ENCODE measurements around the gene BUD23. TPM values are rescaled to one million over a fixed set of nuclear protein-coding genes. Genes with fewer than 3 reads are reported as not detected.
A peak's percentile ranks its signal among the peaks of the same experiment; 100 is the strongest.

The BUD23 gene
- total RNA-seq, 4 donors from 2014 or later, result 22.5 to 50.6 (median 39.3) TPM

DNA sequence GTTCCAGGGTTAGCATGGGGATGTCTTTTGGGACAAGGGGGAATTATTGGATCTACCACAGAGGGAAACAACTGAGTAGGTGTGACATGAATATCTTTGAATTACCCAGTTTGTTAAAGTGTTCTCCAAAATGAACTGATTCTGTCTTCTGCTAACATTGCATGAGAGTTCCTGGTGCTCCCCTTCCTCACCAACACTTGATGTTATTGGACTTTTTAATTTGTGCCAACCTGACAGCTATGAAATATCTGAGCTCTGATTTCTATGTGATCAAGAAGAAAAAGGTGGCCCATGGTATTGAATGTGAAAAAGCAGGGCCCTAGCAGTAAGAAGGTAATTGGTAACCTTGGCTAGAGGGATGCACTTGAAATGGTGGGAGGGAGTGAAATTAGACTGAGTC is 20.4 kb upstream of the BUD23 start:
- Histone ChIP-seq H3K27me3 (no peaks in the 10 kb centered on the region), H3K27ac (no peak overlapping the region), H3K36me3 (no peaks in the 10 kb centered on the region), H3K4me3 (no peak overlapping the region), H3K4me1 (peaks cover 0 to 5% (median 0%) of the 10 kb centered on the region in 4 donors), H3K9me3 (peaks cover 0 to 22% (median 0%) of the 10 kb centered on the region in 4 donors)
- DNase-seq (ENCODE audit: low spot score in 2 of 2), result no peak
- no peak for TF ChIP-seq EP300 (IDR thresholded peaks at IDR 0.05)
- no peak for TF ChIP-seq POLR2A (IDR thresholded peaks at IDR 0.05)
- TF ChIP-seq, protein P1, sequence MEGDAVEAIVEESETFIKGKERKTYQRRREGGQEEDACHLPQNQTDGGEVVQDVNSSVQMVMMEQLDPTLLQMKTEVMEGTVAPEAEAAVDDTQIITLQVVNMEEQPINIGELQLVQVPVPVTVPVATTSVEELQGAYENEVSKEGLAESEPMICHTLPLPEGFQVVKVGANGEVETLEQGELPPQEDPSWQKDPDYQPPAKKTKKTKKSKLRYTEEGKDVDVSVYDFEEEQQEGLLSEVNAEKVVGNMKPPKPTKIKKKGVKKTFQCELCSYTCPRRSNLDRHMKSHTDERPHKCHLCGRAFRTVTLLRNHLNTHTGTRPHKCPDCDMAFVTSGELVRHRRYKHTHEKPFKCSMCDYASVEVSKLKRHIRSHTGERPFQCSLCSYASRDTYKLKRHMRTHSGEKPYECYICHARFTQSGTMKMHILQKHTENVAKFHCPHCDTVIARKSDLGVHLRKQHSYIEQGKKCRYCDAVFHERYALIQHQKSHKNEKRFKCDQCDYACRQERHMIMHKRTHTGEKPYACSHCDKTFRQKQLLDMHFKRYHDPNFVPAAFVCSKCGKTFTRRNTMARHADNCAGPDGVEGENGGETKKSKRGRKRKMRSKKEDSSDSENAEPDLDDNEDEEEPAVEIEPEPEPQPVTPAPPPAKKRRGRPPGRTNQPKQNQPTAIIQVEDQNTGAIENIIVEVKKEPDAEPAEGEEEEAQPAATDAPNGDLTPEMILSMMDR (IDR thresholded peaks at IDR 0.05), result no peak

DNA sequence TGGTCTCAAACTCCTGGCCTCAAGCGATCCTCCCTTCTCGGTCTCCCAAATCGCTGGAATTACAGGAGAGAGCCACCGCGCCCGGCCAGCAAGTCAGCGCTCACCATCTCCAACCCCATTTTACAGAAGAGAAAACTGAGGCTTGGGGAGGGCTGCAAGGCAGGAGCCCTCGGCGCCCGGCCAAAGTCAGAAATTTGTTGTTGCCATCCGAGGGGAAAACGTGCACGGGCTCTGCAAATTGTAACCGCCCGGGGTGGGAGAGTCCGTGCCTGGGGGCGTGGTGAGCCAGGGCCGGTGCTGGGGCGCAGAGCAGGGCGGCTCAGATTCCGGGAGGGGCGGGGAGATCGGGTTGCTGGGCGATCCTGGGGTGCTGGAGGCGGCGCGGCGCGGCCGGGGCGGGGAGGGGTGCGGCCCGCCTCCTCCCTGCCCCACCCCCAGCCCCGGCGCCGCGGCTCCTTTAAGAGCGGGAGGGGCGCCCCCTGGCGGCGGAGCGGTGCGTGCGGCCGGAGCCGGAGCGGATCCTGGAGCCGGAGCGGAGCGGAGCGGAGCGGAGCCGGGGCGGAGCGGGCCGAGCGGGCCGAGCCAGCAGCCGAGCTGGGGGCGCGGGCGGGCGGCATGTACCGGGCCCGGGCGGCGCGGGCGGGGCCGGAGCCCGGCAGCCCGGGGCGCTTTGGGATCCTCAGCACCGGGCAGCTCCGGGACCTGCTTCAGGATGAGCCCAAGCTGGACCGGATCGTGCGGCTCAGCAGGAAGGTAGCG is 15.9 kb upstream of the BUD23 start, which contains the start of gene VPS37D:
VPS37D (plus strand) TSS at position 488 of the 759 bp plus-strand sequence; CDS start at position 616, 128 bp downstream.
- WGBS, 2 donors, result 8 to 14% methylated on average over 18 to 19 of the region's 79 CpGs

DNA sequence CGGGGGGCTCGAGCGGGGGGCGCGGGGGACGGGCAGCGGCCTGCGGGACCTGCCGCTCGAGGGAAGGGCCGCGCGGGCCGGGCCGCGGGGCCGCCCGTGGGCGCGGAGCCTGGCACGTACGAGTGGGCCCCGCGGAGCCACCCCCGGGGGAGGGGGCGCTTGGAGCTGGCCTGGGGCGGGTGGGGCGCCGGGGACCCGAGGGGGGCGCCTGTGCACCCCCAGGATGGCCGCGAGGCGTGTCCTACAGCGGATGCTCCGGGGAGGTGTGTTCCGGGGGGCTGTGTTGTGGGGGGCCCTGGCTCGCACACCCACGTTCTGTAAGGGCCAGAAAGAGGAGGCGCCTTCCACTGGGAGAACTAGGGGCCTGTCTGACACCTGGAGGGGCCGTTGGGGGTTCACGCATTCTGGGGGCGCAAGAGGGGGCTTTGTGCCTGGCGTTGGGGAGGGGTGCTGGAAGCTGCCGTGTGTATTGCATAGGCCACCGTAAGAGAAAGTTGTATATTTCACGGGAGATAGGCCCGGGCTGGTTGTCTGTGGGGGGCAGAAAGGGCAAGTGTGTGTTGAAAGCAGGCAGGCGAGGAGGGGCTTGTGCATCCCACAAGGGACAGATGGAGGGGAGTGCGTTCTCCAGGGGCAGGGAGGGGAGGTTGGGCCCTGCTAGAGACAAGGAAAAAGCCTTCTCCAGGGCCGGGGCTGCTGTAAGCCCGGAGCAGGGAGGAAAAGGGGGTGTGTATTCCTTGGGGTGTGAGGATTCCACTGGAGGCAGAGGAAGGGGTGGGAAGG is 15.1 kb upstream of the BUD23 start:
- Histone ChIP-seq H3K4me3 (peak overlapping the region; percentile 47 to 74 (median 48)), H3K27me3 (no peaks in the 10 kb centered on the region), H3K36me3 (peaks cover 0 to 5% (median 0%) of the 10 kb centered on the region in 3 donors), H3K4me1 (peaks cover 0 to 18% (median 9%) of the 10 kb centered on the region in 4 donors), H3K9me3 (peaks cover 0 to 7% (median 0%) of the 10 kb centered on the region in 4 donors), H3K27ac (peak overlapping the region in 1 of 4 donors; percentile 76)
- no peak for DNase-seq (ENCODE audit: low spot score in 2 of 2)
- TF ChIP-seq POLR2A (IDR thresholded peaks at IDR 0.05) (no peak), EP300 (IDR thresholded peaks at IDR 0.05) (no peak)
- TF ChIP-seq, protein P1 (IDR thresholded peaks at IDR 0.05), result no peak
- 1 to 3% methylated on average over 15 to 16 of the region's 52 CpGs for WGBS, 2 donors

More for the DNA sequence above, 15.9 kb upstream of the BUD23 start, which contains the start of gene VPS37D:
- peak; percentile 84 to 89 for DNase-seq (ENCODE audit: low spot score in 2 of 2)
- peaks cover 0 to 5% (median 0%) of the 10 kb centered on the region in 3 donors for H3K36me3 ChIP-seq
- H3K4me3 ChIP-seq, result peak within 1 kb of the TSS; percentile 47 to 74 (median 48)
- TF ChIP-seq EP300 (IDR thresholded peaks at IDR 0.05), result peak in 1 of 2 donors; percentile 28
- TF ChIP-seq, protein P1 (IDR thresholded peaks at IDR 0.05), result peak; percentile 89 to 99 (median 97)
- peak in 1 of 2 donors; percentile 52 for TF ChIP-seq POLR2A (IDR thresholded peaks at IDR 0.05)
- H3K4me1 ChIP-seq, result peaks cover 0 to 18% (median 9%) of the 10 kb centered on the region in 4 donors
- H3K27me3 ChIP-seq, result no peaks in the 10 kb centered on the region
- H3K27ac ChIP-seq, result peak within 1 kb of the TSS in 1 of 4 donors; percentile 76
- H3K9me3 ChIP-seq, result peaks cover 0 to 13% (median 0%) of the 10 kb centered on the region in 4 donors

DNA sequence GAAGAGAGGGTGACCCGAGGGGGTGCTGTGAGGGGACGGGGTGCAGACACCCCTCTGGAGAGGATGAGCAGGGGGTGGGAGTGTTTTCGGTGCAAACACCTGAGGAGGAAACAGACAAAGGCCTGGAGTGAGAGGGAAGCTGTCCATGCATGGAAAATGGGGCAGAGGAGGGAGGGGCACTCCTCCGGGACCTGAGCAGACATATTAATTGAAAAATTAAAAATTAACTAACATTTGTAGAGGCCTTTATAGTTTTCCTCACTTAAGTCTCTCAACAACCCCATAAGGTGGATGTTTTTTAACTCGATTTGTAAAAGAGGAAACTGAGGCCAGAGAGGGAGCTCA is 14.5 kb upstream of the BUD23 start:
- peak overlapping the region in 3 of 4 donors; percentile 48 to 74 (median 48) for H3K4me3 ChIP-seq
- no peaks in the 10 kb centered on the region for H3K27me3 ChIP-seq
- H3K9me3 ChIP-seq, result peaks cover 0 to 2% (median 0%) of the 10 kb centered on the region in 4 donors
- H3K4me1 ChIP-seq, result peaks cover 0 to 18% (median 9%) of the 10 kb centered on the region in 4 donors
- WGBS, 2 donors, result 30 to 31% methylated on average over 5 of the region's 5 CpGs
- TF ChIP-seq POLR2A (IDR thresholded peaks at IDR 0.05) (no peak), EP300 (IDR thresholded peaks at IDR 0.05) (no peak)
- TF ChIP-seq, protein P1 (IDR thresholded peaks at IDR 0.05), result no peak
- peak overlapping the region in 1 of 4 donors; percentile 76 for H3K27ac ChIP-seq
- no peak for DNase-seq (ENCODE audit: low spot score in 2 of 2)
- H3K36me3 ChIP-seq, result peaks cover 0 to 5% (median 0%) of the 10 kb centered on the region in 3 donors

Data from tibial nerve (tissue), 4 donors.